K562 (cell line): ENCODE data around the gene MRPL3. TPM values are rescaled to one million over a fixed set of nuclear protein-coding genes. Genes with fewer than 3 reads are reported as not detected.

Experiments
- ARID1B ChIP-seq: fragments of 450-650 bp; IDR thresholded peaks from 2 replicates; pipeline ENCODE4 v1.6.1; 2016; ENCODE audit warnings: antibody characterized with exemption, mild to moderate bottlenecking, inconsistent platforms
- CEBPG ChIP-seq, 3 experiments: fragments of 200-800 bp in 1 of 3; sonication (Bioruptor generic) in 1 of 3; sonication (generic) in 1 of 3; formaldehyde crosslinking in 1 of 3; IDR thresholded peaks in 2 of 3; conservative IDR thresholded peaks in 1 of 3; 2 replicates each; pipeline versions ENCODE4 v1.6.1 to v1.8.0; 2016 to 2022; ENCODE audit warnings: missing compliant biosample characterization in 2 of 3, missing genetic modification characterization in 2 of 3, mild to moderate bottlenecking in 1 of 3, missing genetic modification reagents in 1 of 3
- CSDE1 ChIP-seq, 2 experiments: fragments of 450-650 bp; IDR thresholded peaks; 2 replicates each; pipeline ENCODE4 v1.6.1; 2016; ENCODE audit warnings: mild to moderate bottlenecking in 1 of 2
- DIDO1 ChIP-seq: fragments of 450-650 bp; IDR thresholded peaks from 2 replicates; pipeline ENCODE4 v1.6.1; 2016; ENCODE audit warnings: low read depth, missing biosample characterization, missing genetic modification characterization
- ELF4 ChIP-seq: fragments of 450-650 bp; formaldehyde crosslinking; IDR thresholded peaks from 2 replicates; pipeline ENCODE4 v1.4.0; 2022; ENCODE audit warnings: missing genetic modification characterization
- GATAD2B ChIP-seq: fragments of 450-650 bp; IDR thresholded peaks from 2 replicates; pipeline ENCODE4 v1.6.1; 2017; ENCODE audit warnings: mild to moderate bottlenecking, borderline replicate concordance
- HDGF ChIP-seq: fragments of 450-650 bp; IDR thresholded peaks from 2 replicates; pipeline ENCODE4 v1.6.1; 2016
- MCM7 ChIP-seq, 2 experiments: fragments of 450-650 bp; IDR thresholded peaks; 2 replicates each; pipeline ENCODE4 v1.6.1; 2016 to 2018
- MYNN ChIP-seq, 2 experiments: sonication (generic); formaldehyde crosslinking in 1 of 2; IDR thresholded peaks; 2 replicates each; pipeline versions ENCODE4 v1.5.0 to v1.6.1; 2016 to 2020; ENCODE audit warnings: antibody characterized with exemption in 1 of 2, missing genetic modification reagents in 1 of 2
- NCOR1 ChIP-seq: fragments of 450-650 bp; IDR thresholded peaks from 2 replicates; pipeline ENCODE4 v1.6.1; 2016; ENCODE audit warnings: mild to moderate bottlenecking, moderate library complexity
- NFE2L1 ChIP-seq: fragments of 450-650 bp; IDR thresholded peaks from 2 replicates; pipeline ENCODE4 v1.6.1; 2016; ENCODE audit warnings: missing genetic modification characterization, low read depth, mild to moderate bottlenecking, missing compliant biosample characterization, moderate library complexity, borderline replicate concordance
- NR2F6 ChIP-seq: fragments of 450-650 bp; formaldehyde crosslinking; IDR thresholded peaks from 2 replicates; pipeline ENCODE4 v1.4.0; 2020; ENCODE audit warnings: mild to moderate bottlenecking
- POLR2B ChIP-seq: fragments of 450-650 bp; IDR thresholded peaks from 2 replicates; pipeline ENCODE4 v1.6.1; 2018; ENCODE audit warnings: low read depth; ENCODE audit not compliant: partially characterized antibody
- SREBF1 ChIP-seq: fragments of 150-350 bp; IDR thresholded peaks from 2 replicates; pipeline ENCODE4 v1.6.1; 2014; ENCODE audit warnings: antibody characterized with exemption, low read depth, low read length, borderline replicate concordance
- TARDBP ChIP-seq: fragments of 450-650 bp; IDR thresholded peaks from 2 replicates; pipeline ENCODE4 v1.6.1; 2016
- ZNF3 ChIP-seq: fragments of 250-450 bp; sonication (Bioruptor Pico); IDR thresholded peaks from 2 replicates; pipeline ENCODE4 v1.5.0; 2021; ENCODE audit warnings: mild to moderate bottlenecking, moderate library complexity
- polyA plus RNA-seq, 8 experiments: library from polyadenylated mRNA; depleted of rRNA in 4 of 8; stranded (reverse) in 5 of 8; unstranded in 3 of 8; fragments of >200 nt; fragmentation: Nextera tagmentation in 2 of 8; fragmentation: Illumina TruSeq in 1 of 8; extraction: Ambion mirVana in 2 of 8; extraction: Trizol in 1 of 8; gene quantifications; 2 replicates each; pipeline versions ENCODE4 v1.2.1 to v1.2.3, GENCODE V29; 2011 to 2014; ENCODE audit warnings: inconsistent platforms in 1 of 8, missing spikeins in 1 of 8
- total RNA-seq, 7 experiments: library from RNA; depleted of rRNA in 6 of 7; stranded (reverse); fragments of >200 nt in 6 of 7; fragmentation: Illumina TruSeq in 2 of 7; extraction: Trizol in 2 of 7; gene quantifications; 2 replicates each; pipeline versions ENCODE4 v1.2.1 to v1.2.3, GENCODE V29; 2011 to 2021; ENCODE audit warnings: low replicate concordance in 1 of 7
- TF ChIP-seq, protein P1 (sequence below): sonication (generic); formaldehyde crosslinking; IDR thresholded peaks from 2 replicates; pipeline ENCODE4 v1.8.0; 2022; ENCODE audit warnings: mild to moderate bottlenecking, missing genetic modification reagents
- TF ChIP-seq, protein P2 (sequence below): fragments of 450-650 bp; IDR thresholded peaks from 2 replicates; pipeline ENCODE4 v1.6.1; 2018; ENCODE audit warnings: mild to moderate bottlenecking, low read depth; ENCODE audit not compliant: partially characterized antibody
- TF ChIP-seq, protein P3 (sequence below): sonication (generic); formaldehyde crosslinking; IDR thresholded peaks from 2 replicates; pipeline ENCODE4 v1.8.1; 2023; ENCODE audit warnings: mild to moderate bottlenecking, missing genetic modification reagents
- TF ChIP-seq, protein P4 (sequence below): IDR thresholded peaks from 3 replicates; pipeline ENCODE4 v1.6.1; 2011; ENCODE audit warnings: borderline replicate concordance, mild to moderate bottlenecking; ENCODE audit not compliant: insufficient read length, insufficient read depth

Gene MRPL3
- total and polyA plus RNA-seq, 9 of the 15 experiments (the other 6 are each of a cell fraction or from before 2014, with no cell fraction given) = 81.7 to 340 (median 190) TPM

DNA sequence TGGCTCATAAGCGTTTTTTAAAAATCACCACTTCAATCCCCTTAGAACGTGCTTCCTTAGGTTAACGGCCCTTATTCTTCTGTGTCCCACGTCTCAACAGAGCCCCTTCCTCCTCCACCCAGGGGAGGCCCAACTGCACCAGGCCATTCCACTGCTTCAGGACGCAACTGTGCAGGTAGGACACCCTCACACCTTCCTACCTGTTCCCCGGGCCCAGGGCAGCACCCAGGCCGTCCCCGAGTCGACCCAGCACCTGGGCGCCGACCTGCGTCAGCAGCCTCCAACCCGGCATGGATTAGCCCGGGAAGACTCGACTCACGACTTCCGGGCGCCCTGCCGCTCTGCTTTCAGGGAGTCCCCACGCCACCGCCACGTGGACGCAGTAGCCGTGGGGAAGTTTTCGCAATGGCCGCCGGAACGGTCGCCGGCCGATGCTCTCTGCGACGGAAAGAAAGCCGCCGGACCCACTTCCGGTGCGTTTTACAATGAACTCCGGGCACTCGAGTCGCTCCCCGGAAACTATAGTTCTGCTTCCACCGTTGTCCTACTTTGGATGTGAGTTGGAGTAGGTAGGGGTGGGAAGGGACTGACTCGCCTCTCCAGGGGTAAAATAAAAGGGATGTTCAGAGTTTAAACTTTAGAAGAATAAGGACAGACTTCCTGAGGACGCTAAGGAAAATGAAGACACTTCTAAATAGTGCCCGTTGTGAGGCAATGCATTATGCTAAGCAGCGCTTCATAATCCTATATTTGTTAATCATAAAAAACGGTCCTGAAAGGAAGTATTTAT lies at the start of gene MRPL3 (continued):
- TF ChIP-seq CEBPG (CRISPR knock-in tag; IDR thresholded peaks at IDR 0.05) = 0 out of 2 replicates have a peak, but pooled peaks have one; percentile 39
- TF ChIP-seq CEBPG (tag; conservative IDR thresholded peaks at IDR 0.05 in 1 of 2, IDR thresholded peaks at IDR 0.05 in 1 of 2) = peak; percentile 48 to 58; a peak in 3 of 4 replicates
- TF ChIP-seq ELF4 (CRISPR knock-in tag) = no peak
- TF ChIP-seq MCM7 (IDR thresholded peaks at IDR 0.05) = no peak
- no peak for TF ChIP-seq MYNN (IDR thresholded peaks at IDR 0.05)
- TF ChIP-seq MYNN (CRISPR knock-in tag; IDR thresholded peaks at IDR 0.05) = no peak
- no peak for TF ChIP-seq ZNF3
- TF ChIP-seq TARDBP = peak; percentile 44; the same call in 1 of the 2 replicates
- TF ChIP-seq, protein P1, sequence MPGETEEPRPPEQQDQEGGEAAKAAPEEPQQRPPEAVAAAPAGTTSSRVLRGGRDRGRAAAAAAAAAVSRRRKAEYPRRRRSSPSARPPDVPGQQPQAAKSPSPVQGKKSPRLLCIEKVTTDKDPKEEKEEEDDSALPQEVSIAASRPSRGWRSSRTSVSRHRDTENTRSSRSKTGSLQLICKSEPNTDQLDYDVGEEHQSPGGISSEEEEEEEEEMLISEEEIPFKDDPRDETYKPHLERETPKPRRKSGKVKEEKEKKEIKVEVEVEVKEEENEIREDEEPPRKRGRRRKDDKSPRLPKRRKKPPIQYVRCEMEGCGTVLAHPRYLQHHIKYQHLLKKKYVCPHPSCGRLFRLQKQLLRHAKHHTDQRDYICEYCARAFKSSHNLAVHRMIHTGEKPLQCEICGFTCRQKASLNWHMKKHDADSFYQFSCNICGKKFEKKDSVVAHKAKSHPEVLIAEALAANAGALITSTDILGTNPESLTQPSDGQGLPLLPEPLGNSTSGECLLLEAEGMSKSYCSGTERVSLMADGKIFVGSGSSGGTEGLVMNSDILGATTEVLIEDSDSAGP (CRISPR knock-in tag) = no peak
- TF ChIP-seq, protein P2, sequence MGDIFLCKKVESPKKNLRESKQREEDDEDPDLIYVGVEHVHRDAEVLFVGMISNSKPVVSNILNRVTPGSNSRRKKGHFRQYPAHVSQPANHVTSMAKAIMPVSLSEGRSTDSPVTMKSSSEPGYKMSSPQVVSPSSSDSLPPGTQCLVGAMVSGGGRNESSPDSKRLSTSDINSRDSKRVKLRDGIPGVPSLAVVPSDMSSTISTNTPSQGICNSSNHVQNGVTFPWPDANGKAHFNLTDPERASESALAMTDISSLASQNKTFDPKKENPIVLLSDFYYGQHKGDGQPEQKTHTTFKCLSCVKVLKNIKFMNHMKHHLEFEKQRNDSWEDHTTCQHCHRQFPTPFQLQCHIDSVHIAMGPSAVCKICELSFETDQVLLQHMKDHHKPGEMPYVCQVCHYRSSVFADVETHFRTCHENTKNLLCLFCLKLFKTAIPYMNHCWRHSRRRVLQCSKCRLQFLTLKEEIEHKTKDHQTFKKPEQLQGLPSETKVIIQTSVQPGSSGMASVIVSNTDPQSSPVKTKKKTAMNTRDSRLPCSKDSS = no peak
- no peak for TF ChIP-seq NCOR1
- TF ChIP-seq NFE2L1 (tag) = no peak
- TF ChIP-seq NR2F6 = no peak
- peak; percentile 84 for TF ChIP-seq DIDO1 (tag)
- no peak for TF ChIP-seq SREBF1
- TF ChIP-seq POLR2B = no peak
- no peak for TF ChIP-seq CSDE1 (IDR thresholded peaks at IDR 0.05)
- no peak for TF ChIP-seq GATAD2B
- TF ChIP-seq, protein P3, sequence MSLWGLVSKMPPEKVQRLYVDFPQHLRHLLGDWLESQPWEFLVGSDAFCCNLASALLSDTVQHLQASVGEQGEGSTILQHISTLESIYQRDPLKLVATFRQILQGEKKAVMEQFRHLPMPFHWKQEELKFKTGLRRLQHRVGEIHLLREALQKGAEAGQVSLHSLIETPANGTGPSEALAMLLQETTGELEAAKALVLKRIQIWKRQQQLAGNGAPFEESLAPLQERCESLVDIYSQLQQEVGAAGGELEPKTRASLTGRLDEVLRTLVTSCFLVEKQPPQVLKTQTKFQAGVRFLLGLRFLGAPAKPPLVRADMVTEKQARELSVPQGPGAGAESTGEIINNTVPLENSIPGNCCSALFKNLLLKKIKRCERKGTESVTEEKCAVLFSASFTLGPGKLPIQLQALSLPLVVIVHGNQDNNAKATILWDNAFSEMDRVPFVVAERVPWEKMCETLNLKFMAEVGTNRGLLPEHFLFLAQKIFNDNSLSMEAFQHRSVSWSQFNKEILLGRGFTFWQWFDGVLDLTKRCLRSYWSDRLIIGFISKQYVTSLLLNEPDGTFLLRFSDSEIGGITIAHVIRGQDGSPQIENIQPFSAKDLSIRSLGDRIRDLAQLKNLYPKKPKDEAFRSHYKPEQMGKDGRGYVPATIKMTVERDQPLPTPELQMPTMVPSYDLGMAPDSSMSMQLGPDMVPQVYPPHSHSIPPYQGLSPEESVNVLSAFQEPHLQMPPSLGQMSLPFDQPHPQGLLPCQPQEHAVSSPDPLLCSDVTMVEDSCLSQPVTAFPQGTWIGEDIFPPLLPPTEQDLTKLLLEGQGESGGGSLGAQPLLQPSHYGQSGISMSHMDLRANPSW (CRISPR knock-in tag) = no peak
- no peak for TF ChIP-seq HDGF
- TF ChIP-seq, protein P4, sequence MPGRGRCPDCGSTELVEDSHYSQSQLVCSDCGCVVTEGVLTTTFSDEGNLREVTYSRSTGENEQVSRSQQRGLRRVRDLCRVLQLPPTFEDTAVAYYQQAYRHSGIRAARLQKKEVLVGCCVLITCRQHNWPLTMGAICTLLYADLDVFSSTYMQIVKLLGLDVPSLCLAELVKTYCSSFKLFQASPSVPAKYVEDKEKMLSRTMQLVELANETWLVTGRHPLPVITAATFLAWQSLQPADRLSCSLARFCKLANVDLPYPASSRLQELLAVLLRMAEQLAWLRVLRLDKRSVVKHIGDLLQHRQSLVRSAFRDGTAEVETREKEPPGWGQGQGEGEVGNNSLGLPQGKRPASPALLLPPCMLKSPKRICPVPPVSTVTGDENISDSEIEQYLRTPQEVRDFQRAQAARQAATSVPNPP = no peak
- no peak for TF ChIP-seq ARID1B
